OCI-LY7 (cell line): ENCODE measurements around the gene KCMF1.

ENCODE experiments used
- EZH2phosphoT487 ChIP-seq: fragments of 200-600 bp; sonication (generic); IDR thresholded peaks from 2 replicates; pipeline ENCODE4 v1.6.1; 2018; ENCODE audit warnings: low read depth, borderline replicate concordance, mild to moderate bottlenecking, mixed run types, antibody characterized with exemption, low read length, moderate library complexity, mixed read lengths
- TF ChIP-seq, protein P1 (sequence below): fragments of 200-600 bp; sonication (generic); conservative IDR thresholded peaks from 2 replicates; pipeline ENCODE4 v1.5.1; 2014; ENCODE audit warnings: mild to moderate bottlenecking, antibody characterized with exemption, low read length, moderate library complexity, mixed read lengths

DNA sequence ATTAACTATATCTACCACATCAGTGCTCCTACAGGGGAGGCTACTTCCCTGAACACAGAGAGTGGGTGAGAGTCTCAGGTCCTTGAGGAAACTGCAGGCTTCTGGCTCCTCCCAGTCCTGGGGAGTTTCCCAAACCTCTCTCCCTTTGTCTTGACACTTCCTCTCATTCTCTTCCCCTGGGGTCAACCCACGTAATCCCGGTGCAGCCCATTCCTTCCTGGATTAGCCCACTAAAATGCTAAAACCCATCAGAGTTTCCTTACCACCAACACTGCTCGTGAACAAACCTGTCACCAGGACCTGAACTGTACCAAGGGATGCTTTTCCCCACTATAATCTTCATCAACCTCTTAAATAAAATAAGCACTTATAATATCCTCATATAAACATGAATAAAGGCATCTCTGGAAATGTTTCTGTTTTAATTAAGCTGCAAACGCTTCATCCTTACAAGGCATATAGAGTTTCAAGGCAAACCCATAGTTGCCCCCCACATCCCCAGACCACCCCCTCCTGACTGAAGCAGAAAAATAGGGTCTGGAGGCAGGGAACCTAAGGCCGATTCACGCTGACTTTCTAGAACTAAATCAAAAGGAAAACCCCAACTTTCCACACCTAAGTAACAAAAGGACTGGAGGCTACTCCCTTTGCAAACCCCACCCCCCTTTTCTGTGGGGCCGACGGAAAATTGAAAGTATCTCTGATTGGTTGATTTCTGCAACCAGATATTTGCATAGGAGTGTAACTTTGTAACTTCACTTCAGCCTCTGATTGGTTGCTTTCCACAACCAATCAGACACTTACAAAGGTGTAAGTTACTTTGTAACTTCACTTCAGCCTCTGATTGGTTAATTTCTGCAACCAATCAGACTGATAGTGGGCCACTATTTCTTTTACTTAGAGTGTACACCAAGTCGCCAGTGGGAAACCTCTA, 46.5 kb upstream of the KCMF1 start:
- TF ChIP-seq, protein P1, sequence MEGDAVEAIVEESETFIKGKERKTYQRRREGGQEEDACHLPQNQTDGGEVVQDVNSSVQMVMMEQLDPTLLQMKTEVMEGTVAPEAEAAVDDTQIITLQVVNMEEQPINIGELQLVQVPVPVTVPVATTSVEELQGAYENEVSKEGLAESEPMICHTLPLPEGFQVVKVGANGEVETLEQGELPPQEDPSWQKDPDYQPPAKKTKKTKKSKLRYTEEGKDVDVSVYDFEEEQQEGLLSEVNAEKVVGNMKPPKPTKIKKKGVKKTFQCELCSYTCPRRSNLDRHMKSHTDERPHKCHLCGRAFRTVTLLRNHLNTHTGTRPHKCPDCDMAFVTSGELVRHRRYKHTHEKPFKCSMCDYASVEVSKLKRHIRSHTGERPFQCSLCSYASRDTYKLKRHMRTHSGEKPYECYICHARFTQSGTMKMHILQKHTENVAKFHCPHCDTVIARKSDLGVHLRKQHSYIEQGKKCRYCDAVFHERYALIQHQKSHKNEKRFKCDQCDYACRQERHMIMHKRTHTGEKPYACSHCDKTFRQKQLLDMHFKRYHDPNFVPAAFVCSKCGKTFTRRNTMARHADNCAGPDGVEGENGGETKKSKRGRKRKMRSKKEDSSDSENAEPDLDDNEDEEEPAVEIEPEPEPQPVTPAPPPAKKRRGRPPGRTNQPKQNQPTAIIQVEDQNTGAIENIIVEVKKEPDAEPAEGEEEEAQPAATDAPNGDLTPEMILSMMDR: no peak
- TF ChIP-seq EZH2phosphoT487: no peak
